AG10803 (cell line): Measurements from ENCODE around the gene GAK.

Experiments used
- DNase-seq: peaks from one replicate; pipeline ENCODE4 v3.0.0; 2010; ENCODE audit warnings: low read depth
- H3K4me3 ChIP-seq: 2 replicates; pipeline ENCODE4 v1.5.1; 2011; ENCODE audit warnings: mild to moderate bottlenecking, low read length, control low read depth
- CTCF ChIP-seq: conservative IDR thresholded peaks from 2 replicates; pipeline ENCODE4 v1.5.1; 2011; ENCODE audit warnings: mild to moderate bottlenecking, low read length, control low read depth, inconsistent platforms

Gene GAK

GRCh38 chr4:869776-870175, 62.3 kb downstream of the GAK start:
- no peak for TF ChIP-seq CTCF
- no peak for DNase-seq
- no peak overlapping the region for H3K4me3 ChIP-seq

GRCh38 chr4:868421-868820, 63.7 kb downstream of the GAK start:
- H3K4me3 ChIP-seq, result no peak overlapping the region
- TF ChIP-seq CTCF, result no peak
- DNase-seq, result no peak

GRCh38 chr4:867526-868250, 64.4 kb downstream of the GAK start:
- DNase-seq, result no peak
- no peak for TF ChIP-seq CTCF
- no peak overlapping the region for H3K4me3 ChIP-seq

- TF ChIP-seq CTCF, result no peak
- H3K4me3 ChIP-seq, result no peak overlapping the region
- DNase-seq, result no peak
Observed at GRCh38 chr4:866761-867390, 65.2 kb downstream of the GAK start.

GRCh38 chr4:866068-866760, 65.9 kb downstream of the GAK start:
- H3K4me3 ChIP-seq, result no peak overlapping the region
- no peak for DNase-seq
- no peak for TF ChIP-seq CTCF

- no peak for TF ChIP-seq CTCF
- no peak for DNase-seq
- no peak overlapping the region for H3K4me3 ChIP-seq
Observed at GRCh38 chr4:865572-865971, 66.5 kb downstream of the GAK start.

- no peak for TF ChIP-seq CTCF
- no peak for DNase-seq
- H3K4me3 ChIP-seq, result no peak overlapping the region
Observed at GRCh38 chr4:865121-865465, 67.0 kb downstream of the GAK start.
